H9 (cell line): ENCODE measurements around the gene SORBS1. TPM values are rescaled to one million over a fixed set of nuclear protein-coding genes. Genes with fewer than 3 reads are reported as not detected.

Experiments
- DNase-seq: peaks from one replicate; pipeline ENCODE4 v3.0.0-alpha.2; 2017
- H2AFZ ChIP-seq: one replicate; pipeline ENCODE4 v1.6.1; 2013; ENCODE audit warnings: mild to moderate bottlenecking, low read length, control low read depth, moderate library complexity
- H2AK5ac ChIP-seq: 2 replicates; pipeline ENCODE4 v1.6.1; 2013; ENCODE audit warnings: low read length, control low read depth, mixed read lengths; ENCODE audit not compliant: insufficient read length
- H2BK120ac ChIP-seq: one replicate; pipeline ENCODE4 v1.6.1; 2013; ENCODE audit warnings: low read depth, mild to moderate bottlenecking, low read length, control low read depth, inconsistent platforms; ENCODE audit not compliant: poor library complexity, severe bottlenecking
- H2BK12ac ChIP-seq: 2 replicates; pipeline ENCODE4 v1.6.1; 2013; ENCODE audit warnings: low read length, control low read depth, mixed read lengths, low read depth; ENCODE audit not compliant: insufficient read length
- H2BK15ac ChIP-seq: 2 replicates; pipeline ENCODE4 v1.6.1; 2013; ENCODE audit warnings: low read depth, low read length, control low read depth
- H2BK20ac ChIP-seq: one replicate; pipeline ENCODE4 v1.6.1; 2013; ENCODE audit warnings: low read depth, mild to moderate bottlenecking, low read length, control low read depth, inconsistent platforms; ENCODE audit not compliant: poor library complexity, severe bottlenecking
- H2BK5ac ChIP-seq: 2 replicates; pipeline ENCODE4 v1.6.1; 2013; ENCODE audit warnings: low read length, control low read depth, mixed read lengths; ENCODE audit not compliant: insufficient read length
- H3K14ac ChIP-seq: 2 replicates; pipeline ENCODE4 v1.6.1; 2013; ENCODE audit warnings: low read length, control low read depth; ENCODE audit not compliant: insufficient read depth
- H3K18ac ChIP-seq: 2 replicates; pipeline ENCODE4 v1.6.1; 2013; ENCODE audit warnings: low read depth, mild to moderate bottlenecking, mixed read lengths, low read length, control low read depth; ENCODE audit not compliant: insufficient read length
- H3K23ac ChIP-seq: 2 replicates; pipeline ENCODE4 v1.6.1; 2013; ENCODE audit warnings: low read length, control low read depth, mixed read lengths, low read depth; ENCODE audit not compliant: insufficient read length
- H3K23me2 ChIP-seq: 2 replicates; pipeline ENCODE4 v1.6.1; 2013; ENCODE audit warnings: low read depth, mild to moderate bottlenecking, mixed read lengths, low read length, control low read depth; ENCODE audit not compliant: insufficient read length, poor library complexity, severe bottlenecking
- H3K27ac ChIP-seq: 2 replicates; pipeline ENCODE4 v1.5.1; 2013; ENCODE audit warnings: low read length, control low read depth, mixed read lengths, low read depth; ENCODE audit not compliant: insufficient read length
- H3K27me3 ChIP-seq: 2 replicates; pipeline ENCODE4 v1.6.1; 2013; ENCODE audit warnings: low read length, control low read depth, inconsistent platforms; ENCODE audit not compliant: insufficient read depth
- H3K4ac ChIP-seq: 2 replicates; pipeline ENCODE4 v1.6.1; 2013; ENCODE audit warnings: low read depth, mild to moderate bottlenecking, control low read depth, inconsistent platforms, low read length, moderate library complexity
- H3K4me1 ChIP-seq: 2 replicates; pipeline ENCODE4 v1.6.1; 2013; ENCODE audit warnings: low read length, control low read depth, inconsistent platforms; ENCODE audit not compliant: insufficient read depth
- H3K4me2 ChIP-seq: 2 replicates; pipeline ENCODE4 v1.6.1; 2013; ENCODE audit warnings: low read length, control low read depth, mixed read lengths; ENCODE audit not compliant: insufficient read length, insufficient read depth
- H3K56ac ChIP-seq: 2 replicates; pipeline ENCODE4 v1.6.1; 2013; ENCODE audit warnings: low read depth, mild to moderate bottlenecking, mixed read lengths, low read length, control low read depth; ENCODE audit not compliant: insufficient read length
- H3K79me1 ChIP-seq: 2 replicates; pipeline ENCODE4 v1.6.1; 2013; ENCODE audit warnings: low read depth, mild to moderate bottlenecking, moderate library complexity, low read length, control low read depth, inconsistent platforms; ENCODE audit not compliant: insufficient read depth, poor library complexity, severe bottlenecking
- H3K79me2 ChIP-seq: 2 replicates; pipeline ENCODE4 v1.6.1; 2013; ENCODE audit warnings: low read length, control low read depth, inconsistent platforms; ENCODE audit not compliant: insufficient read depth
- H3K9ac ChIP-seq: 2 replicates; pipeline ENCODE4 v1.6.1; 2013; ENCODE audit warnings: low read length, control low read depth, mixed read lengths; ENCODE audit not compliant: insufficient read length; ENCODE audit errors: extremely low read depth
- H3K9me3 ChIP-seq: one replicate; pipeline ENCODE4 v1.6.1; 2013; ENCODE audit warnings: low read depth, low read length, inconsistent platforms; ENCODE audit not compliant: control insufficient read depth
- H3T11ph ChIP-seq: one replicate; pipeline ENCODE4 v1.6.1; 2013; ENCODE audit warnings: mild to moderate bottlenecking, low read length, control low read depth, inconsistent platforms
- H4K20me1 ChIP-seq: one replicate; pipeline ENCODE4 v1.6.1; 2013; ENCODE audit not compliant: control insufficient read depth, insufficient read length, insufficient read depth
- H4K5ac ChIP-seq: 2 replicates; pipeline ENCODE4 v1.6.1; 2013; ENCODE audit warnings: low read depth, mild to moderate bottlenecking, mixed read lengths, low read length, control low read depth; ENCODE audit not compliant: insufficient read length
- H4K8ac ChIP-seq: replicated peaks from 2 replicates; pipeline ENCODE4 v1.6.1; 2013; ENCODE audit warnings: low read length, control low read depth, mixed read lengths, low read depth; ENCODE audit not compliant: insufficient read length
- H4K91ac ChIP-seq: 2 replicates; pipeline ENCODE4 v1.6.1; 2013; ENCODE audit warnings: low read depth, mild to moderate bottlenecking, moderate library complexity, mixed read lengths, low read length, control low read depth; ENCODE audit not compliant: insufficient read length
- H3K27ac Mint-ChIP-seq, 3 experiments: 2 replicates in 2 of 3; 3 replicates in 1 of 3; pipeline ENCODE4 v1.8.0; 2020 to 2021; ENCODE audit warnings: mixed read lengths in 3 of 3, mild to moderate bottlenecking in 1 of 3, moderate library complexity in 1 of 3
- H3K27me3 Mint-ChIP-seq: 2 replicates; pipeline ENCODE4 v1.8.0; 2021; ENCODE audit warnings: low read depth, mild to moderate bottlenecking, moderate library complexity, mixed read lengths
- H3K36me3 Mint-ChIP-seq, 3 experiments: 2 replicates in 2 of 3; 3 replicates in 1 of 3; pipeline ENCODE4 v1.8.0; 2020 to 2021; ENCODE audit warnings: low read depth in 3 of 3, mixed read lengths in 3 of 3; ENCODE audit not compliant: insufficient read depth in 1 of 3
- H3K4me1 Mint-ChIP-seq, 2 experiments: 2 replicates each; pipeline ENCODE4 v1.8.0; 2020; ENCODE audit warnings: mixed read lengths in 2 of 2
- H3K4me3 Mint-ChIP-seq, 2 experiments: 2 replicates in 1 of 2; 3 replicates in 1 of 2; pipeline ENCODE4 v1.8.0; 2020 to 2021; ENCODE audit warnings: mild to moderate bottlenecking in 2 of 2, mixed read lengths in 2 of 2, moderate library complexity in 1 of 2
- H3K9me3 Mint-ChIP-seq, 2 experiments: 2 replicates in 1 of 2; 3 replicates in 1 of 2; pipeline ENCODE4 v1.8.0; 2020; ENCODE audit warnings: mild to moderate bottlenecking in 2 of 2, mixed read lengths in 2 of 2, moderate library complexity in 1 of 2
- WGBS: extraction: QIAGEN DNeasy Blood & Tissue Kit; methylation state at CpG from one replicate; pipeline ENCODE4 v1.1.7; 2013; ENCODE audit warnings: missing lambda C conversion rate, low lambda C conversion rate, mixed read lengths; ENCODE audit not compliant: insufficient read length; ENCODE audit errors: extremely low coverage; 5-methylcytosine and 5-hydroxymethylcytosine counted together
- total RNA-seq: library from RNA; stranded (reverse); gene quantifications from 2 replicates; pipeline ENCODE4 v1.2.1, GENCODE V29; 2021
- TF ChIP-seq, protein P1 (sequence below): fragments of 200-600 bp; sonication (generic); conservative IDR thresholded peaks from 3 replicates; pipeline ENCODE4 v1.8.0; 2021; ENCODE audit warnings: antibody characterized with exemption, mild to moderate bottlenecking

SORBS1 gene
- total RNA-seq, 1 experiment from 2014 or later: 24.3 TPM

DNA sequence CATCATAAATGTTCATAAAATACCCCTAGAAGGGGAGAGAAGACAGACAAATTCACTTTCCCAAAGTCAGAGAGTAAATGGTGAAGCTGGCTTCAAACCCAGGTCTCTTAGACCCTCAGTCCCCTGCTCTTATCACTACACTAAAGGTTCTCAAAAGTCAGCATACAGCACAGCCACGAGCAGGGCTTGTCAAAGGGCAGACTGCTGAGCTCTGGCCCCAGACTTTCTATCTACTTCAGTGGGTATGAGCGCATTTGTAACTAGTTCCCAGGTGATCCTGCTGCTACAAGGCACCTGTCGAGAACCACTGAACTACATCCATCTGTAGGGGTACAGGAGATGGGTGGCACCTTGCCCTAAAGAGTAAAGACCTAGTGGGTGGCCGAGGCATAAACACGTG lies 91.5 kb downstream of the SORBS1 start:
- Histone ChIP-seq H4K8ac (no peak overlapping the region), H3K79me1 (no peaks in the 10 kb centered on the region), H2AFZ (no peak overlapping the region), H3K9ac (no peak overlapping the region), H3K4ac (no peak overlapping the region), H3K18ac (no peak overlapping the region), H3K56ac (no peak overlapping the region), H3T11ph (no peak overlapping the region), H3K23ac (no peak overlapping the region), H2AK5ac (no peak overlapping the region), H3K4me2 (no peak overlapping the region), H4K5ac (no peak overlapping the region), H3K79me2 (no peaks in the 10 kb centered on the region), H2BK5ac (no peak overlapping the region), H2BK120ac (no peak overlapping the region), H4K91ac (no peak overlapping the region), H3K23me2 (no peaks in the 10 kb centered on the region), H3K27ac (no peak overlapping the region), H3K4me1 (peaks cover 10% of the 10 kb centered on the region; the same call in 1 of the 2 replicates), H2BK15ac (no peak overlapping the region), H3K27me3 (no peaks in the 10 kb centered on the region), H3K14ac (no peak overlapping the region), H3K9me3 (no peaks in the 10 kb centered on the region), H2BK20ac (no peak overlapping the region), H4K20me1 (no peaks in the 10 kb centered on the region), H2BK12ac (no peak overlapping the region)
- DNase-seq: no peak
- WGBS: no CpG with 5 or more reads among the region's 5 CpGs
- no peaks in the 10 kb centered on the region for H3K9me3 Mint-ChIP-seq
- H3K36me3 Mint-ChIP-seq: 0 out of 7 replicates have a peak, but pooled peaks cover 0 to 2% (median 0%) of the 10 kb centered on the region in 3 experiments
- H3K27ac Mint-ChIP-seq: peak overlapping the region in 2 of 3 experiments; percentile 42 to 65; a peak in 4 of 7 replicates
- TF ChIP-seq, protein P1, sequence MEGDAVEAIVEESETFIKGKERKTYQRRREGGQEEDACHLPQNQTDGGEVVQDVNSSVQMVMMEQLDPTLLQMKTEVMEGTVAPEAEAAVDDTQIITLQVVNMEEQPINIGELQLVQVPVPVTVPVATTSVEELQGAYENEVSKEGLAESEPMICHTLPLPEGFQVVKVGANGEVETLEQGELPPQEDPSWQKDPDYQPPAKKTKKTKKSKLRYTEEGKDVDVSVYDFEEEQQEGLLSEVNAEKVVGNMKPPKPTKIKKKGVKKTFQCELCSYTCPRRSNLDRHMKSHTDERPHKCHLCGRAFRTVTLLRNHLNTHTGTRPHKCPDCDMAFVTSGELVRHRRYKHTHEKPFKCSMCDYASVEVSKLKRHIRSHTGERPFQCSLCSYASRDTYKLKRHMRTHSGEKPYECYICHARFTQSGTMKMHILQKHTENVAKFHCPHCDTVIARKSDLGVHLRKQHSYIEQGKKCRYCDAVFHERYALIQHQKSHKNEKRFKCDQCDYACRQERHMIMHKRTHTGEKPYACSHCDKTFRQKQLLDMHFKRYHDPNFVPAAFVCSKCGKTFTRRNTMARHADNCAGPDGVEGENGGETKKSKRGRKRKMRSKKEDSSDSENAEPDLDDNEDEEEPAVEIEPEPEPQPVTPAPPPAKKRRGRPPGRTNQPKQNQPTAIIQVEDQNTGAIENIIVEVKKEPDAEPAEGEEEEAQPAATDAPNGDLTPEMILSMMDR: no peak
- peaks cover 2% of the 10 kb centered on the region; the same call in 1 of the 2 replicates for H3K27me3 Mint-ChIP-seq
- peaks cover 60 to 61% of the 10 kb centered on the region in 2 experiments for H3K4me1 Mint-ChIP-seq
- no peak overlapping the region for H3K4me3 Mint-ChIP-seq
